Measurements from ENCODE around the gene MED15. TPM values are rescaled to one million over a fixed set of nuclear protein-coding genes. Genes with fewer than 3 reads are reported as not detected.

Gene MED15
- polyA plus RNA-seq, 2 of the 4 experiments (the other 2 are of a cell fraction) = 10.7 to 29.7 TPM

GRCh38 chr22:20532256-20532993 is 25.0 kb downstream of the MED15 start (continued):
- TF ChIP-seq REST (IDR thresholded peaks at IDR 0.05) = no peak

- no peak overlapping the region for H3K4me3 ChIP-seq
- ChIA-PET POLR2A (no interaction called here), CTCF (interaction anchor here (1.0 to 3.0 kb wide), 5 partner anchors 10 to 115 kb away, joined by 3 to 13 read pairs (median 3); no protein-coding TSS in a partner anchor)
- FAIRE-seq (no peak), DNase-seq (ENCODE audit: low read depth in 1 of 2, low spot score in 1 of 2) (no peak), ATAC-seq (no peak)
- H3K27ac ChIP-seq = peak overlapping the region; percentile 91 to 92
- no peak for TF ChIP-seq EHF (CRISPR knock-in tag; IDR thresholded peaks at IDR 0.05)
- no peak for TF ChIP-seq CBX2 (IDR thresholded peaks at IDR 0.05; ENCODE audit: borderline replicate concordance, low read depth)
- no peak for TF ChIP-seq HOXB13 (CRISPR knock-in tag; IDR thresholded peaks at IDR 0.05; ENCODE audit: low read depth)
- no peak for TF ChIP-seq CTCF (IDR thresholded peaks at IDR 0.05)
- no peak for TF ChIP-seq KDM5A (IDR thresholded peaks at IDR 0.05)
- TF ChIP-seq, protein P1, sequence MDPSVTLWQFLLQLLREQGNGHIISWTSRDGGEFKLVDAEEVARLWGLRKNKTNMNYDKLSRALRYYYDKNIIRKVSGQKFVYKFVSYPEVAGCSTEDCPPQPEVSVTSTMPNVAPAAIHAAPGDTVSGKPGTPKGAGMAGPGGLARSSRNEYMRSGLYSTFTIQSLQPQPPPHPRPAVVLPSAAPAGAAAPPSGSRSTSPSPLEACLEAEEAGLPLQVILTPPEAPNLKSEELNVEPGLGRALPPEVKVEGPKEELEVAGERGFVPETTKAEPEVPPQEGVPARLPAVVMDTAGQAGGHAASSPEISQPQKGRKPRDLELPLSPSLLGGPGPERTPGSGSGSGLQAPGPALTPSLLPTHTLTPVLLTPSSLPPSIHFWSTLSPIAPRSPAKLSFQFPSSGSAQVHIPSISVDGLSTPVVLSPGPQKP (IDR thresholded peaks at IDR 0.05; ENCODE audit: low read depth, low read length) = no peak
- TF ChIP-seq HOXA7 (CRISPR knock-in tag; IDR thresholded peaks at IDR 0.05) = no peak
- no peak for TF ChIP-seq CHD4 (IDR thresholded peaks at IDR 0.05; ENCODE audit: borderline replicate concordance)
- TF ChIP-seq ZSCAN20 (CRISPR knock-in tag; IDR thresholded peaks at IDR 0.05) = no peak
- no peak for TF ChIP-seq RARB (CRISPR knock-in tag; IDR thresholded peaks at IDR 0.05)
- no peak for TF ChIP-seq FOSL2 (IDR thresholded peaks at IDR 0.05)
- no peak for TF ChIP-seq FOSL2 (CRISPR knock-in tag; IDR thresholded peaks at IDR 0.05)
- TF ChIP-seq POLR2AphosphoS2 (conservative IDR thresholded peaks at IDR 0.05; ENCODE audit: low read length) = no peak
- no peak for TF ChIP-seq TFCP2L1 (CRISPR knock-in tag; IDR thresholded peaks at IDR 0.05)
- no peak for TF ChIP-seq FOSB (CRISPR knock-in tag; IDR thresholded peaks at IDR 0.05)
- TF ChIP-seq HMGXB4 (CRISPR knock-in tag; IDR thresholded peaks at IDR 0.05; ENCODE audit: borderline replicate concordance) = no peak
- TF ChIP-seq POLR2A (IDR thresholded peaks at IDR 0.05; ENCODE audit: low read length) = no peak
- H3K4me2 ChIP-seq = no peak overlapping the region; the same call in 2 of the 3 replicates
- H3K9me3 ChIP-seq = no peaks in the 10 kb centered on the region
- H3K4me1 ChIP-seq = peaks cover 48% of the 10 kb centered on the region
- 92% methylated on average over 8 of the region's 11 CpGs for WGBS (ENCODE audit: missing lambda C conversion rate)
Observed at GRCh38 chr22:20533095-20533878, 25.9 kb downstream of the MED15 start.

Data from A549 (cell line).